CD4-positive, alpha-beta T cell treated with Interleukin-4 for 4 hours (primary cell): Measurements from ENCODE around the gene RHOF.
"Not testable (repeated sequence)": the region's sequence is repeated elsewhere in the genome, so short reads cannot be mapped to it uniquely, and the experiment has no call there.

Source experiments
- DNase-seq: peaks from one replicate; pipeline ENCODE4 v3.0.0-alpha.2; 2020

Gene RHOF

GRCh38 chr12:121773011-121773777 lies 20.3 kb downstream of the RHOF start:
- DNase-seq, result peak; percentile 75

GRCh38 chr12:121770813-121771625 lies 22.5 kb downstream of the RHOF start:
- no peak for DNase-seq

GRCh38 chr12:121770388-121770787 lies 23.1 kb downstream of the RHOF start:
- DNase-seq, result no peak

- DNase-seq, result no peak
These were observed 23.6 kb downstream of the RHOF start for GRCh38 chr12:121769831-121770301.

- no peak for DNase-seq
These were observed 24.1 kb downstream of the RHOF start for GRCh38 chr12:121769297-121769830.

GRCh38 chr12:121767525-121768016 lies 25.9 kb downstream of the RHOF start:
- DNase-seq, result no peak

GRCh38 chr12:121766290-121767039 lies 27.0 kb downstream of the RHOF start:
- no peak for DNase-seq

- no peak for DNase-seq
These were observed 27.9 kb downstream of the RHOF start for GRCh38 chr12:121765573-121765972.

GRCh38 chr12:121764808-121765207 lies 28.7 kb downstream of the RHOF start:
- DNase-seq, result no peak

GRCh38 chr12:121762269-121762668 lies 31.2 kb downstream of the RHOF start:
- no peak for DNase-seq

- not testable (repeated sequence) for DNase-seq
These were observed 35.0 kb downstream of the RHOF start for GRCh38 chr12:121758536-121758935.

- no peak for DNase-seq
These were observed 37.9 kb downstream of the RHOF start for GRCh38 chr12:121755591-121755990.

GRCh38 chr12:121754836-121755235 lies 38.7 kb downstream of the RHOF start:
- no peak for DNase-seq

GRCh38 chr12:121753844-121754264 lies 39.6 kb downstream of the RHOF start:
- DNase-seq, result no peak

GRCh38 chr12:121751749-121752351 lies 41.6 kb downstream of the RHOF start:
- DNase-seq, result no peak

GRCh38 chr12:121751034-121751433 lies 42.5 kb downstream of the RHOF start:
- DNase-seq, result peak; percentile 6

- DNase-seq, result peak; percentile 8
These were observed 43.0 kb downstream of the RHOF start for GRCh38 chr12:121750507-121750955.

- DNase-seq, result no peak
These were observed 44.2 kb downstream of the RHOF start for GRCh38 chr12:121749267-121749666.

- DNase-seq, result no peak
These were observed 44.8 kb downstream of the RHOF start for GRCh38 chr12:121748571-121749265.

GRCh38 chr12:121748218-121748570 lies 45.3 kb downstream of the RHOF start:
- DNase-seq, result no peak

- DNase-seq, result not testable (repeated sequence)
These were observed 47.9 kb downstream of the RHOF start for GRCh38 chr12:121745545-121745944.

- no peak for DNase-seq
These were observed 51.7 kb downstream of the RHOF start for GRCh38 chr12:121741743-121742142.
